Erythroblast (primary cell): ENCODE data around the gene CDK18.

Experiments
- DNase-seq, 2 experiments: peaks; one replicate each; lab custom pipeline; 2025; lab: John Stamatoyannopoulos, UW
- GATA1 ChIP-seq: IDR thresholded peaks from 2 replicates; pipeline ENCODE4 v1.6.1; 2011; ENCODE audit warnings: low read depth, mild to moderate bottlenecking, control low read depth, low read length, moderate library complexity
- POLR2A ChIP-seq: IDR thresholded peaks from 2 replicates; pipeline ENCODE4 v1.6.1; 2011; ENCODE audit warnings: mild to moderate bottlenecking, low read length

The CDK18 gene

DNA sequence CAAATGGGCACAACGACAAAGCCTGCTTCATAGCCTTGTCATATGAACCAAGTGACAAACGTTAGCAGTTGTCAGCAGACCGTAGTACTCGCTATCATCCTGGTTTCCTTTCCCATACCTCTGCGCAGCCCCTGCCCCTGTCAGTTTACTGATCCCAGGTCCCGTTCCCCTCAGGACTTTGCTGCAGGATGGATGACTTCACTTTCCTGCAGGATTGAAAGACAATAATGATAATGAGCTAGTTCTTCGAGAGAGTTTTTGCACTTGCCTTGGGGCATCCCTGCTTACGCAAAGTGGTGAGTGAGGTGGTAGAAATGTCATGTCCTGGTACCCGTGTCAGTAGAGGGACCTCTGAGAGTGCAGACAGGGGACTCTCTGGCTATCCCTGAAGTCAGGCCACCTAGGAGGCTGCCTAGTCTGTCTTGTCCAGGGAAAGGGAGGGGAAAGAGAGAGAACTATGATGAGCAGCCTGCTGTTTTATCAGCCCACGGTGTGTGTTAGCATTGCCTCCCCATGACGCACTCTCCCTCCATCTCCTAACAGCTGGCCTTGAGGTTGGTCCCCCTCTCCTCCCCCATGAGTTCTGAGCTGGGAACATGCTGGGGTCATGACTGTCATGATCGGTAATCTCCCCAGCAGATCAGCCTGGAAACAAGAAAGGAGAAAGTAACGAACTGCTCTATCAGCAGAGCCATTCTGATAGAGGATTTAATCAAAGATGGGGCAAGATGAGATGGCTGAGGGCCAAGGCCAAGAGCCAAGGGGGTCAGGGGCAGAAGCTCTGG lies 73.6 kb downstream of the CDK18 start:
- no peak for DNase-seq

DNA sequence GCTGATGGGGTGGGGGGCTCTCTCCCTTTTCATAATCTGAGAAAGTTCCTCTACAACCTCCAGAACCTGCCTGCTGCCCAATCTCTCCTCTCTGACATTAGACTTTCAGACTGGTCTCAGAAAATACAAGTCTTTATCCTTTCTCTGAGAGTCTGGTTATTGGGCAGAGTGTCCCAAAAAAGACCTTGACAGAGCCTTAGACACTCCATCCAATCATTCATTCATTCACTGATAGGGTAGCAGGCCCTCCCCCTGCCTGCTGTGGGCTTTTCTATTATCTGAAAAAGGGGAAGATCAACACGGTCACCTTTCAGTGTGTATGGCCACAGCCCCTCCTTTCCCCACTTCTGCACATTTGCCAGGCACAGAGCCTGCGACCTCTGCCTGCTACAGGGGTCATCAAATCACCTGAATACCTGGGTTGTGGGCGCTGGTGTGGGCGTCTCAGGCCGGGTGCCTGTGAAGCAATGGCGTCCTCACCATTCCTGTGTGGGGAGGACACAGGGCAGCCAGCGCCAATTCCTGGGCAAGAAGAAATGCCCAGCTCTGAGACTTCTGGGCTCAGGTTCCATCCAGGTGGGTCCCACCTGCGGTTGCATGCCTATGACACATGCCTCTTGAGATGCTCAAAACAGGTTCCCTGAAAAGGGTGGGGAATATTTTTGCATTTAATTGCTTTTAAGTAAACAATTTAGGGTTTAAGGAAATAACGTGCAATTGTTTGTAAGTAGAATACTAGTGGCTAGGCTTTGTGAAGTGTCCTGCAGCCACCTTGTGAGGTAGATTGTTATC lies 74.5 kb downstream of the CDK18 start:
- no peak for TF ChIP-seq GATA1
- TF ChIP-seq POLR2A, result no peak
- no peak for DNase-seq

More for the DNA sequence above, 73.6 kb downstream of the CDK18 start:
- TF ChIP-seq GATA1 (no peak), POLR2A (no peak)

DNA sequence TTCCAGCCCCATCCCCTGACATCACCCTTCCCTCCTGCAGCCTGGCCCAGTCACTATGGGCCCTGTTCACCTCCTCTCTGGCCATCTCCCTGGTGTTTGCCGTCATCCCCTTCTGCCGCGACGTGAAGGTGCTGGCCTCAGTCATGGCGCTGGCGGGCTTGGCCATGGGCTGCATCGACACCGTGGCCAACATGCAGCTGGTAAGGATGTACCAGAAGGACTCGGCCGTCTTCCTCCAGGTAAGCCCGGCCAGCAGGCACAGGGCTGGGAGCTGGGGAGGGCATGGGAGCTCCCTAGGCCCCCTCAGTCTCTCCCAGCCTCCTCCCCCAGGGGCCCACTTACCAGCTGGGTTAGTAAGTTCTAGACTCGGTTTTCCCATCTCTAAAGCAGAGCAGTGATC lies 75.2 kb downstream of the CDK18 start:
- DNase-seq, result no peak
- no peak for TF ChIP-seq GATA1
- TF ChIP-seq POLR2A, result no peak

DNA sequence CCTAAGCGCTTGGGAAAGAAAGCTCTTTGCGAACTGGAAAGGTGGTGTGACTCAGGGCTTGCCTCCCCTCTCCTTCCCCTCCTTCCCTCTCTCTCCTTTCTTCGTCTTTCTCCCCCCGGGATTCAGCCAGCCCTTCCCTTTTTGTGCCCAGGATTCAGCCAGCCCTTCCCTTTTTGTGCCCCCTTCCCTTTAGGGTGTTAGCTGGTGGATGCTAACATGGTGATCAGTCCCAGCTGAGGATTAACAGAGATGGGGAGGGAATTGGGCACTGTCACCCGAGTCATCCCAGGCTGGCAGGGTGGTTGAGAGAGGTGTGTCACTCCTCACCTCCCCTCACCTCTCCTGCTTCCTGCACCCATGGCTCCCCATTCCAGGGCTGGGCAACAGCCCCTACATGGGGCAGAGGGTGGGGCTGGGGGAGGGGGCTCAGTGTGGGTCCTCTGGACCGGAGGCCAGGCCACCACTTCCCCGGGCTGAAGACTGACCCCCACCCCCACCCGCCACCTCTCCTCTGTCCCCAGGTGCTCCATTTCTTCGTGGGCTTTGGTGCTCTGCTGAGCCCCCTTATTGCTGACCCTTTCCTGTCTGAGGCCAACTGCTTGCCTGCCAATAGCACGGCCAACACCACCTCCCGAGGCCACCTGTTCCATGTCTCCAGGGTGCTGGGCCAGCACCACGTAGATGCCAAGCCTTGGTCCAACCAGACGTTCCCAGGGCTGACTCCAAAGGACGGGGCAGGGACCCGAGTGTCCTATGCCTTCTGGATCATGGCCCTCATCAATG lies 75.9 kb downstream of the CDK18 start:
- no peak for DNase-seq
- TF ChIP-seq GATA1, result no peak
- no peak for TF ChIP-seq POLR2A

DNA sequence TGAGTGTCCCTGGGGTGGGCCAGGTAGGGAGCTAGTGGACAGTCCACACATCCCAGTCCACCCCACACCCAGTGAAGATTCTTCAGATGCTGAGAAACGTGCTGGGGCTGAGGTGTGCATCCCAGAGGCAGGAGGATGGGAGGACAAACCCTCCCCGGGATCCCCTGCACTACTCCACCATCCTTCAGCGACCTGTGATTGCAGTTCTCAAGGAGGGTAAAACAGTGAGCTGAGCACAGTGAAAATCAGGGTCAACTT lies 76.4 kb downstream of the CDK18 start:
- DNase-seq, result no peak
- TF ChIP-seq GATA1 (no peak), POLR2A (no peak)

DNA sequence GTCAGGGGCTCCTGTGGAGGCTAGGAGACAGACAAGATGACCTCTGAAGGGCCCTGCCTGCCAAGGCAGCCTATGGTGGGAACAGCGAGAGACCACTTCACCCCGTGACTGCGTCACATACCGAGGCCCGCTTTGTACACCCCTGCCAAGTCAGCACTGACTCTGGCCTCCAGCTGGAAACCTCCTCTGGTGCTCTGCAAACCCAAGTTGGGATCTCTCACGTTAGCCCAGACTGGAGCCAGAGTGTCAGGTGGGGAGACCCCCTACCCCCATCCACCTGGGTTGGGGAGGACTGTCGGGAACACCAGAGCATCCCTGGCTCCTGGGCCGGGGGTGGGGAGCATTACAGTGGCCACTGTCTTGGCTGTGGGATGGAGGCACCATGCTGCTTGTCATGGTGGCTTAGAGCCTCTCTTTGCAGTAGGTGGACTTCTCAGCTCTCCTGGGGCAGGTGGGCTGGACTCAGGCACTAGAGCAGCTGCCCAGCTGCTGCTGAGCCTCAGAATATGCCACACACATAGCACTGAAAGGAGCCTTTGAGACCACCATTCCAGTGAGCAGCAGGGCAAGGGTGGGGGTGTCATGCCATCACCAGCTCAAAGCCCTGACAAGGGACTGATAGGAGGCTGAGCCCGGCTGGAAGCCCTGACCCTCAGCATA lies 77.0 kb downstream of the CDK18 start:
- TF ChIP-seq GATA1 (no peak), POLR2A (no peak)
- DNase-seq, result no peak

DNA sequence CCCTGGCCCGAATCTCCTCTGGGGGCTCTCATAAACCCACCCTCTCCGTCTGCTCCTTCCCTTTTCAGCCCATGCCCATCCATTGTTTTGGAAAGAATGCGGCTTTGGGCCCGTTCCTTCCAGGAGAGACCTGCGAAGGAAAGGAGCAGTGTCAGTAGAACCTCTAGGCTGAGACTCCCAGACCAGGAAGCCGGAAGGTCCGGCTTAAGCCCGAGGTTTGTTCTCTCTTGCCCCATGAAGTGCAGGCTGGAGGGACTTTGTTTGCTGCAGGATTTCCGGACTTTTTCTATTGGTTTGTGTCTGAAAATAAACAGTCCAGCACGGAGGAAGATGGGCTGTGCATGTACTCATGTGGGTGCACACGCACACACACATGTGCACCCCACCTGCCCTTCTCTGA lies 77.6 kb downstream of the CDK18 start:
- no peak for TF ChIP-seq POLR2A
- TF ChIP-seq GATA1, result no peak
- DNase-seq, result no peak
